Kidney epithelial cell (primary cell): Measurements from ENCODE around the gene SETMAR. TPM values are rescaled to one million over a fixed set of nuclear protein-coding genes. Genes with fewer than 3 reads are reported as not detected.

Experiments used
- DNase-seq: peaks from one replicate; pipeline ENCODE4 v3.0.0-alpha.2; 2010; ENCODE audit warnings: low read depth
- H3K27me3 ChIP-seq: 2 replicates; pipeline ENCODE4 v1.6.0; 2011; ENCODE audit warnings: low read length; ENCODE audit not compliant: control insufficient read depth, insufficient read depth
- H3K36me3 ChIP-seq: 2 replicates; pipeline ENCODE4 v1.5.1; 2011; ENCODE audit warnings: low read length; ENCODE audit not compliant: control insufficient read depth, insufficient read depth
- H3K4me3 ChIP-seq: 2 replicates; pipeline ENCODE4 v1.5.1; 2011; ENCODE audit warnings: low read depth, mild to moderate bottlenecking, control low read depth, low read length
- total RNA-seq: library from RNA; depleted of rRNA; stranded (reverse); fragments of >200 nt; gene quantifications from 2 replicates; pipeline ENCODE4 v1.2.3, GENCODE V29; 2015
- TF ChIP-seq, protein P1 (sequence below): IDR thresholded peaks from 2 replicates; pipeline ENCODE4 v1.5.1; 2011; ENCODE audit warnings: mild to moderate bottlenecking, moderate library complexity, low read length, control low read depth, inconsistent platforms; ENCODE audit not compliant: insufficient read depth, poor library complexity, severe bottlenecking

Gene SETMAR
- total RNA-seq: 17.8 and 19.2 TPM in 2 replicates

DNA sequence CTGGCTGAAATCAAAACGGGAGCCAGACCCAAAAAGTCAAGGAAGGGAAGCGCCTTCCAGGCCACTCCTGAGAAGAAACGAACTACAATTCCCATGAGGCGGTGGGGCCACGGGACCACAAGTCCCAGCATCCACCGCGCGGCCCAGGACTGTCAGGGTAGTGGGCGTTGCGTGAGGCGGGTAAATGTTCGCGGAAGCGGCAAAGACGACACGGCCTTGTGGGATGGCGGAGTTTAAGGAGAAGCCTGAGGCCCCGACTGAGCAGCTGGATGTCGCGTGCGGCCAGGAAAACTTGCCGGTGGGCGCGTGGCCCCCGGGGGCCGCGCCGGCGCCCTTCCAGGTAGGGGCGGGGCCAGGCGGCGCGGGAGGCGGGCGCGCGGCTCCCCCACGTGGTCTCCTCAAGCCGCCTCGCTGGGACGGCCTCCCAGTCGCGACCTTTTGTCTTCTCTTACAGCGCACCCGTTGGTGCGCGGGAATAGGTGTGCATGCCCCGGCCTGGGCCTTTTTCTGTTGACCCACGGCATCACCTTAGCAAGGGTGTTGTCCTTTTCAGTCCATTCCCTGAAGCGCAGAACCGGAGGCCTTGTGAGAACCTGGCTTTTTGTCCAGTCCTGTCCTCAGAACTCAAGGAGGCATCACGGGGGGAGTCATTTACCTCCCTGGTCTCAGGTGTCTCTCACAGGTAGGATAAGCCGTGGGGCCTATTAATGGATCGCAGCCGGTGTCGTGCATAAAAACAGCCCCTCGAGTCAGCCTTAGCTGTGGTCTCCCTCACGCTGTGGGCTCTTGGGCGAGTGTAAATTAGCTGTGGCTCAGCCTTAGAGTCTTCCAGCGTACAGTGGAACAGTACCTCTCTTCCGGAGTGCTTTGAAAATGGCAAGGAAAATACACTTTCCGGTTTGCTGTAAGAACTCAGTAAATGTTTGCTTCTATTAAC, at the start of gene SETMAR:
Gene SETMAR (plus strand): TSS at position 183 of the 937 bp plus-strand sequence. CDS start 2 bp downstream, at position 185.
- Histone ChIP-seq H3K4me3 (peak within 1 kb of the TSS; percentile 89), H3K27me3 (no peaks in the 10 kb centered on the region), H3K36me3 (no peaks in the 10 kb centered on the region)
- TF ChIP-seq, protein P1, sequence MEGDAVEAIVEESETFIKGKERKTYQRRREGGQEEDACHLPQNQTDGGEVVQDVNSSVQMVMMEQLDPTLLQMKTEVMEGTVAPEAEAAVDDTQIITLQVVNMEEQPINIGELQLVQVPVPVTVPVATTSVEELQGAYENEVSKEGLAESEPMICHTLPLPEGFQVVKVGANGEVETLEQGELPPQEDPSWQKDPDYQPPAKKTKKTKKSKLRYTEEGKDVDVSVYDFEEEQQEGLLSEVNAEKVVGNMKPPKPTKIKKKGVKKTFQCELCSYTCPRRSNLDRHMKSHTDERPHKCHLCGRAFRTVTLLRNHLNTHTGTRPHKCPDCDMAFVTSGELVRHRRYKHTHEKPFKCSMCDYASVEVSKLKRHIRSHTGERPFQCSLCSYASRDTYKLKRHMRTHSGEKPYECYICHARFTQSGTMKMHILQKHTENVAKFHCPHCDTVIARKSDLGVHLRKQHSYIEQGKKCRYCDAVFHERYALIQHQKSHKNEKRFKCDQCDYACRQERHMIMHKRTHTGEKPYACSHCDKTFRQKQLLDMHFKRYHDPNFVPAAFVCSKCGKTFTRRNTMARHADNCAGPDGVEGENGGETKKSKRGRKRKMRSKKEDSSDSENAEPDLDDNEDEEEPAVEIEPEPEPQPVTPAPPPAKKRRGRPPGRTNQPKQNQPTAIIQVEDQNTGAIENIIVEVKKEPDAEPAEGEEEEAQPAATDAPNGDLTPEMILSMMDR: no peak
- peak; percentile 34 for DNase-seq

DNA sequence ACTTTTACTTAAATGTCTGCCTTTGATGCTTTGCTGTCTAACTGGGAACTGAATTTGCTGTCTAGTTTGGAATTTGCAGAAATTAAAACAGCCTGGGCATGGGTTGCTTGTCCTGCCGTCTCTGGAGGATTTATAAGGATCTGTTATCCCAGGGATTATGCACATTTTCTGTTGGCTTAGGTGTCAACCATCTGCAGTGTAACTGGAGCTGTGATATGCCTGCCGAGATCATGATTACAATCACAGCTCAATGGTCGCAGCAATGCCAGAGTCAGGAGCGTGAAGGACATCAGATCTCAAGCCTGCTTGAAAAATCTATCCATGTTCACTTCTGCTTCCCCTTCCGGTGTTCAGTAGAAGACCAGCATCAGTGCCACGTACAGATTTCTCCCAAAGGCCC, 41.8 kb upstream of the SETMAR start:
- TF ChIP-seq, protein P1: no peak
- Histone ChIP-seq H3K4me3 (no peak overlapping the region), H3K36me3 (no peaks in the 10 kb centered on the region), H3K27me3 (no peaks in the 10 kb centered on the region)
- no peak for DNase-seq

DNA sequence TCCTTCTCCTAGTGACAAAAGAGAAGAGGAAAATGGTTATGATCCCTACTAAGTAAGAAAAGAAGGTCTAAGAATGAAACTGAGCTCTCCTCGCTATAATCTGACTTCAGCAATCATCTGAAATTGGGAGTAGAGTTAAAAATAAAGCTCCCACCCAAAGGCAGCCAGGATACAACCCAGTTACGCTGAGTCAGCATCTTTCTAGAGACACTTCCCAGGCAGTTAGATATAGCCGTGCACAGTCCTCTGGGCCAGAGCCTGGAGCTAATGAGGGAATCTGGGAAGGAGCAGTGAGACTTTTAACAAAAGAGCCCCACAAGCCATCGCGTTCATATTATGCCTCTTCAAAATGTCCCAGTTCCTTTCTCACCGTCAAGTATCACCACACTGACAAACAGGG, 39.1 kb upstream of the SETMAR start:
- TF ChIP-seq, protein P1: no peak
- Histone ChIP-seq H3K4me3 (no peak overlapping the region), H3K27me3 (no peaks in the 10 kb centered on the region), H3K36me3 (no peaks in the 10 kb centered on the region)
- DNase-seq: no peak

DNA sequence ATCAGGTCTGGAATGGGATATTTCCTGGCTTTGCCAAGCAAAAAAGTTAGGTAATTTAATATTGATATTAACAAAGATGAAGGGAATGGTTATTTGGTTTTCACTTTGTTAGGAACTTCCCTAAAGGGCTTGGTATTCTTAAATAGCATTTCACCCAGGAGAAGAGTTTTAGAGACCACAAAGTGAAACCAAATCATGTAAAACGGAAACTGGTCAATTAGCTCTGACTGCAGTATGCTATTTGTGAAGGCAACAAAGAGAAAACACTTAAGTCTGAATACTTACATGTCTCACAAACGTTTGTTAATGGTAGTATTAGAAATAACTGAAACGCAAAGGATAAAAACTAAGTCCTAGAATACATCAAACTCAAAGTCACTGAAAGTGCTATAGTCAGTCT, 32.4 kb upstream of the SETMAR start:
- TF ChIP-seq, protein P1: no peak
- Histone ChIP-seq H3K27me3 (no peaks in the 10 kb centered on the region), H3K4me3 (no peak overlapping the region), H3K36me3 (no peaks in the 10 kb centered on the region)
- no peak for DNase-seq

DNA sequence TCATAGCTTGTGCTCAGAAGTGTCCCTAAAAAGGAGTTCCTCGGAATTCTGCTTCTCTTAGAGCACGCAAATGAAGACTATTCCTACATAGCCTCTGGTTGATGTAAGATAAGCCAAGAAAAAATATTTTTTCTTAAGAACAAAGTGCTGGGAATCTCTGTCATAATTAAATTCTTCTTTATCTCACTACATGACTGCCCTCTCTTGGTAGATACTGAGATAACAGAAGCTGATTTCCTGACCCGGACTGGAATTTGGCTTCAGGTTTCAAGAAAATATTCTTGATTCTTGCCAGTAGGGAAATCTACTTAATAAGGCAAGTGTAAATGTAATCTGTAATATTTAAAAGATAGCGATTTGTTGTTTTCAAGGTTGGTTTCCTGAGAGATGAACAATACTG, 31.3 kb upstream of the SETMAR start:
- no peak for DNase-seq
- H3K4me3 ChIP-seq: no peak overlapping the region
- no peaks in the 10 kb centered on the region for H3K27me3 ChIP-seq
- TF ChIP-seq, protein P1: peak; percentile 47
- no peaks in the 10 kb centered on the region for H3K36me3 ChIP-seq
